GM12878 (cell line): ENCODE data around the gene IL23R. TPM values are rescaled to one million over a fixed set of nuclear protein-coding genes. Genes with fewer than 3 reads are reported as not detected.

Source experiments
- ATF7 ChIP-seq: fragments of 450-650 bp; IDR thresholded peaks from 2 replicates; pipeline ENCODE4 v1.6.1; 2016; ENCODE audit warnings: low read depth, mild to moderate bottlenecking
- BCL3 ChIP-seq: IDR thresholded peaks from 2 replicates; pipeline ENCODE4 v1.6.1; 2011; ENCODE audit warnings: borderline replicate concordance, low read depth, mild to moderate bottlenecking, moderate library complexity, low read length; ENCODE audit not compliant: insufficient read depth, poor library complexity, severe bottlenecking
- DPF2 ChIP-seq: fragments of 450-650 bp; IDR thresholded peaks from 2 replicates; pipeline ENCODE4 v1.6.1; 2017; ENCODE audit warnings: mild to moderate bottlenecking
- EGR1 ChIP-seq, 2 experiments: IDR thresholded peaks; 1 replicate in 1 of 2; 2 replicates in 1 of 2; pipeline ENCODE4 v1.6.1; 2011 to 2012; ENCODE audit warnings: low read depth in 2 of 2, low read length in 2 of 2, borderline replicate concordance in 1 of 2, mild to moderate bottlenecking in 1 of 2, moderate library complexity in 1 of 2
- ESRRA ChIP-seq: IDR thresholded peaks from 2 replicates; pipeline ENCODE4 v1.6.1; 2012; ENCODE audit warnings: mild to moderate bottlenecking, low read length, improper control_type of control experiment
- EZH2 ChIP-seq: IDR thresholded peaks from 2 replicates; pipeline ENCODE4 v1.6.1; 2012; ENCODE audit warnings: low read depth, mild to moderate bottlenecking, control low read depth, inconsistent platforms, low read length, borderline replicate concordance; ENCODE audit not compliant: control insufficient read depth
- FOXK2 ChIP-seq: fragments of 450-650 bp; IDR thresholded peaks from 2 replicates; pipeline ENCODE4 v1.6.1; 2017; ENCODE audit warnings: mild to moderate bottlenecking, moderate library complexity
- GABPA ChIP-seq: IDR thresholded peaks from 2 replicates; pipeline ENCODE4 v1.6.1; 2014; ENCODE audit warnings: antibody characterized with exemption, low read depth, mild to moderate bottlenecking, inconsistent platforms
- GATAD2B ChIP-seq: fragments of 450-650 bp; conservative IDR thresholded peaks from 2 replicates; pipeline ENCODE4 v1.6.1; 2017; ENCODE audit warnings: low read depth, mild to moderate bottlenecking, moderate library complexity
- HDAC6 ChIP-seq: fragments of 200-600 bp; sonication (generic); IDR thresholded peaks from one replicate; pipeline ENCODE4 v1.8.0; 2017; ENCODE audit warnings: antibody characterized with exemption; ENCODE audit not compliant: unreplicated experiment
- IKZF1 ChIP-seq: fragments of 450-650 bp; conservative IDR thresholded peaks from 2 replicates; pipeline ENCODE4 v1.6.1; 2017; ENCODE audit warnings: antibody characterized with exemption, mild to moderate bottlenecking
- KLF5 ChIP-seq: fragments of 450-650 bp; IDR thresholded peaks from 2 replicates; pipeline ENCODE4 v1.6.1; 2014; ENCODE audit warnings: mild to moderate bottlenecking; ENCODE audit not compliant: partially characterized antibody
- MYC ChIP-seq: IDR thresholded peaks from 2 replicates; pipeline ENCODE4 v1.6.1; 2011; ENCODE audit warnings: mild to moderate bottlenecking, low read length, moderate library complexity, inconsistent platforms; ENCODE audit not compliant: insufficient read depth, insufficient replicate concordance, insufficient read length, severe bottlenecking
- NFIC ChIP-seq: IDR thresholded peaks from 2 replicates; pipeline ENCODE4 v1.6.1; 2012; ENCODE audit warnings: low read depth, mild to moderate bottlenecking, inconsistent platforms, low read length, moderate library complexity
- POLR2A ChIP-seq: IDR thresholded peaks from 2 replicates; pipeline ENCODE4 v1.6.1; 2011; ENCODE audit warnings: low read depth, mild to moderate bottlenecking, low read length
- POLR2AphosphoS2 ChIP-seq: IDR thresholded peaks from 2 replicates; pipeline ENCODE4 v1.6.1; 2011; ENCODE audit warnings: low read depth, mild to moderate bottlenecking, low read length, improper control_type of control experiment, moderate library complexity
- RAD21 ChIP-seq: IDR thresholded peaks from 2 replicates; pipeline ENCODE4 v1.6.1; 2011; ENCODE audit warnings: mild to moderate bottlenecking, low read depth, low read length, moderate library complexity; ENCODE audit not compliant: insufficient read depth
- RBBP5 ChIP-seq: fragments of 200-600 bp; sonication (generic); conservative IDR thresholded peaks from 2 replicates; pipeline ENCODE4 v1.6.1; 2016
- SMAD5 ChIP-seq: IDR thresholded peaks from 2 replicates; pipeline ENCODE4 v1.6.1; 2016; ENCODE audit warnings: antibody characterized with exemption, low read depth
- STAT3 ChIP-seq: IDR thresholded peaks from 2 replicates; pipeline ENCODE4 v1.6.1; 2011; ENCODE audit warnings: low read depth, low read length, improper control_type of control experiment
- TARDBP ChIP-seq: IDR thresholded peaks from 2 replicates; pipeline ENCODE4 v1.6.1; 2016; ENCODE audit warnings: borderline replicate concordance
- TCF12 ChIP-seq: IDR thresholded peaks from 2 replicates; pipeline ENCODE4 v1.6.1; 2011; ENCODE audit warnings: low read depth, mild to moderate bottlenecking, low read length
- ZNF384 ChIP-seq: IDR thresholded peaks from 2 replicates; pipeline ENCODE4 v1.6.1; 2012; ENCODE audit warnings: low read depth, mild to moderate bottlenecking, low read length, improper control_type of control experiment, borderline replicate concordance
- polyA plus RNA-seq, 11 experiments: library from polyadenylated mRNA; depleted of rRNA in 4 of 11; unstranded in 6 of 11; stranded (reverse) in 5 of 11; fragments of >200 nt; fragmentation: Nextera tagmentation in 4 of 11; fragmentation: Illumina TruSeq in 1 of 11; extraction: Ambion mirVana in 4 of 11; extraction: Trizol in 1 of 11; gene quantifications; 1 replicate in 1 of 11; 2 replicates in 10 of 11; pipeline versions ENCODE4 v1.2.1 to v1.2.3, GENCODE V29; 2011 to 2016; ENCODE audit warnings: inconsistent platforms in 2 of 11, missing spikeins in 2 of 11, low read depth in 1 of 11
- total RNA-seq, 4 experiments: library from RNA; depleted of rRNA in 3 of 4; stranded (reverse); fragments of >200 nt in 3 of 4; fragmentation: Illumina TruSeq in 1 of 4; extraction: Trizol in 1 of 4; gene quantifications; 2 replicates each; pipeline versions ENCODE4 v1.2.1 to v1.2.3, GENCODE V29; 2013 to 2021
- TF ChIP-seq, protein P1 (sequence below): fragments of 450-650 bp; conservative IDR thresholded peaks from 2 replicates; pipeline ENCODE4 v1.6.1; 2017; ENCODE audit warnings: mild to moderate bottlenecking, moderate library complexity
- TF ChIP-seq, protein P2 (sequence below): fragments of 450-650 bp; IDR thresholded peaks from 2 replicates; pipeline ENCODE4 v1.6.1; 2017; ENCODE audit warnings: borderline replicate concordance

Gene IL23R
- total and polyA plus RNA-seq, 10 of the 15 experiments (the other 5 are each of a cell fraction or from before 2014, with no cell fraction given): 0.16 to 6.4 (median 0.59) TPM

DNA sequence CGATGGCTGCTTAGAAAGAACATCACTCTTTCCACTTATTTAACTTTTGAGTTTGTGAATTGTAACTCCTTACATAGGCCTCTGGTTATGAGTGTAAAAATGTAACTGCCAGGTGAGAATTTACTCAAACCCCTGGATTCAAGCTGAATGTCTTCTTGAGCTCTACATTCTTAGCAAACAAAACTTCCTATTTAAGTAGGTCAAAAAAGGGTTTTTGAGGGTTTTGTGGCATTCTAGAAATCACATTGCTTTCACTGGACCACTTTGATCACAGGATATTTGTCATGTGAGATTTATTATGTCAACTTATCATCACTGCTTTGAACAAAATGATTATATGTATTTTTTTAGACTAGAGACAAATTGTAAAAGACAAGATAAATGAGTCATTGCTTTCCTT, 5.7 kb downstream of the IL23R start (continued):
- no peak for TF ChIP-seq POLR2AphosphoS2
- TF ChIP-seq NFIC: peak; percentile 99
- peak; percentile 59 for TF ChIP-seq IKZF1
- TF ChIP-seq SMAD5: no peak
- no peak for TF ChIP-seq EGR1 (IDR thresholded peaks at IDR 0.05; ENCODE audit: borderline replicate concordance in 1 of 2, low read depth in 2 of 2, low read length in 2 of 2)
- TF ChIP-seq TCF12: 0 out of 2 replicates have a peak, but pooled peaks have one; percentile 38
- no peak for TF ChIP-seq GATAD2B
- no peak for TF ChIP-seq FOXK2
- no peak for TF ChIP-seq ZNF384
- peak; percentile 64; the same call in 1 of the 2 replicates for TF ChIP-seq GABPA
- TF ChIP-seq RBBP5: no peak
- TF ChIP-seq KLF5: no peak
- no peak for TF ChIP-seq EZH2
- no peak for TF ChIP-seq HDAC6
- TF ChIP-seq ESRRA: no peak
- TF ChIP-seq POLR2A: no peak
- no peak for TF ChIP-seq RAD21
- no peak for TF ChIP-seq DPF2
- TF ChIP-seq STAT3: no peak
- TF ChIP-seq, protein P1, sequence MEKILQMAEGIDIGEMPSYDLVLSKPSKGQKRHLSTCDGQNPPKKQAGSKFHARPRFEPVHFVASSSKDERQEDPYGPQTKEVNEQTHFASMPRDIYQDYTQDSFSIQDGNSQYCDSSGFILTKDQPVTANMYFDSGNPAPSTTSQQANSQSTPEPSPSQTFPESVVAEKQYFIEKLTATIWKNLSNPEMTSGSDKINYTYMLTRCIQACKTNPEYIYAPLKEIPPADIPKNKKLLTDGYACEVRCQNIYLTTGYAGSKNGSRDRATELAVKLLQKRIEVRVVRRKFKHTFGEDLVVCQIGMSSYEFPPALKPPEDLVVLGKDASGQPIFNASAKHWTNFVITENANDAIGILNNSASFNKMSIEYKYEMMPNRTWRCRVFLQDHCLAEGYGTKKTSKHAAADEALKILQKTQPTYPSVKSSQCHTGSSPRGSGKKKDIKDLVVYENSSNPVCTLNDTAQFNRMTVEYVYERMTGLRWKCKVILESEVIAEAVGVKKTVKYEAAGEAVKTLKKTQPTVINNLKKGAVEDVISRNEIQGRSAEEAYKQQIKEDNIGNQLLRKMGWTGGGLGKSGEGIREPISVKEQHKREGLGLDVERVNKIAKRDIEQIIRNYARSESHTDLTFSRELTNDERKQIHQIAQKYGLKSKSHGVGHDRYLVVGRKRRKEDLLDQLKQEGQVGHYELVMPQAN: no peak
- TF ChIP-seq, protein P2, sequence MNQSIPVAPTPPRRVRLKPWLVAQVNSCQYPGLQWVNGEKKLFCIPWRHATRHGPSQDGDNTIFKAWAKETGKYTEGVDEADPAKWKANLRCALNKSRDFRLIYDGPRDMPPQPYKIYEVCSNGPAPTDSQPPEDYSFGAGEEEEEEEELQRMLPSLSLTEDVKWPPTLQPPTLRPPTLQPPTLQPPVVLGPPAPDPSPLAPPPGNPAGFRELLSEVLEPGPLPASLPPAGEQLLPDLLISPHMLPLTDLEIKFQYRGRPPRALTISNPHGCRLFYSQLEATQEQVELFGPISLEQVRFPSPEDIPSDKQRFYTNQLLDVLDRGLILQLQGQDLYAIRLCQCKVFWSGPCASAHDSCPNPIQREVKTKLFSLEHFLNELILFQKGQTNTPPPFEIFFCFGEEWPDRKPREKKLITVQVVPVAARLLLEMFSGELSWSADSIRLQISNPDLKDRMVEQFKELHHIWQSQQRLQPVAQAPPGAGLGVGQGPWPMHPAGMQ: no peak
- no peak for TF ChIP-seq BCL3
- no peak for TF ChIP-seq TARDBP
- no peak for TF ChIP-seq MYC
- 0 out of 2 replicates have a peak, but pooled peaks have one; percentile 32 for TF ChIP-seq ATF7
